SK-N-SH (cell line): Measurements from ENCODE around the gene OGFR. TPM values are rescaled to one million over a fixed set of nuclear protein-coding genes. Genes with fewer than 3 reads are reported as not detected.

Experiments used
- CTCF ChIA-PET: fragments of 300-600, 350-600 bp; formaldehyde crosslinking; extraction: SDS; loops from one replicate; lab custom pipeline; 2021; lab: Yijun Ruan, JAX
- POLR2A ChIA-PET: fragments of 350-600 bp; sonication (Branson Sonifier 250); formaldehyde crosslinking; extraction: SDS; loops from one replicate; lab custom pipeline; 2020; ENCODE audit warnings: antibody characterized with exemption, inconsistent platforms; lab: Yijun Ruan, JAX
- DNase-seq: peaks from one replicate; pipeline ENCODE4 v3.0.0; 2012
- H2AFZ ChIP-seq: fragments of 200-600 bp; sonication (generic); 2 replicates; pipeline ENCODE4 v1.8.1; 2016; ENCODE audit warnings: antibody characterized with exemption, mild to moderate bottlenecking, low read depth
- H3F3A ChIP-seq: fragments of 200-600 bp; sonication (generic); replicated peaks from 2 replicates; pipeline ENCODE3; 2016; ENCODE audit warnings: antibody characterized with exemption, mild to moderate bottlenecking; ENCODE audit not compliant: insufficient read depth
- H3K27ac ChIP-seq, 2 experiments: fragments of 200-500 bp in 1 of 2; fragments of 200-600 bp in 1 of 2; sonication (Bioruptor generic) in 1 of 2; sonication (generic), shearing (Covaris generic) in 1 of 2; 2 replicates each; pipeline versions ENCODE4 v1.5.1 to v1.6.1; 2014 to 2016; ENCODE audit warnings: low read depth in 2 of 2, inconsistent platforms in 1 of 2, low read length in 1 of 2, mild to moderate bottlenecking in 1 of 2, mixed read lengths in 1 of 2
- H3K27me3 ChIP-seq: fragments of 200-600 bp; sonication (generic), shearing (Covaris generic); 2 replicates; pipeline ENCODE4 v1.6.1; 2016; ENCODE audit warnings: mixed run types; ENCODE audit not compliant: insufficient read depth
- H3K36me3 ChIP-seq, 2 experiments: fragments of 200-500 bp in 1 of 2; fragments of 200-600 bp in 1 of 2; sonication (Bioruptor generic) in 1 of 2; sonication (generic) in 1 of 2; replicated peaks in 1 of 2; 2 replicates each; pipeline versions ENCODE3 to v1.5.1; 2014 to 2016; ENCODE audit warnings: low read length in 1 of 2, mild to moderate bottlenecking in 1 of 2; ENCODE audit not compliant: insufficient read depth in 2 of 2, control insufficient read depth in 1 of 2
- H3K4me1 ChIP-seq, 2 experiments: fragments of 200-500 bp in 1 of 2; fragments of 200-600 bp in 1 of 2; sonication (Bioruptor generic) in 1 of 2; sonication (generic), shearing (Covaris generic) in 1 of 2; 2 replicates each; pipeline versions ENCODE4 v1.5.1 to v1.6.1; 2014 to 2016; ENCODE audit warnings: low read depth in 1 of 2, low read length in 1 of 2, mixed run types in 1 of 2; ENCODE audit not compliant: insufficient read depth in 2 of 2, control insufficient read depth in 1 of 2
- H3K4me2 ChIP-seq: fragments of 200-600 bp; sonication (generic), shearing (Covaris generic); 2 replicates; pipeline ENCODE4 v1.6.1; 2017; ENCODE audit warnings: mixed run types
- H3K4me3 ChIP-seq, 2 experiments: fragments of 200-500 bp in 1 of 2; fragments of 200-600 bp in 1 of 2; sonication (Bioruptor generic) in 1 of 2; sonication (generic), shearing (Covaris generic) in 1 of 2; 2 replicates each; pipeline versions ENCODE4 v1.5.1 to v1.8.1; 2014 to 2016; ENCODE audit warnings: low read depth in 2 of 2, inconsistent platforms in 1 of 2, low read length in 1 of 2, mild to moderate bottlenecking in 1 of 2, mixed read lengths in 1 of 2, moderate library complexity in 1 of 2
- H3K79me2 ChIP-seq: fragments of 200-600 bp; sonication (generic); 2 replicates; pipeline ENCODE4 v1.8.1; 2017; ENCODE audit warnings: mild to moderate bottlenecking; ENCODE audit not compliant: insufficient read depth
- H3K9ac ChIP-seq: fragments of 200-600 bp; sonication (generic); 2 replicates; pipeline ENCODE4 v1.6.1; 2017; ENCODE audit warnings: mixed run types
- H3K9me2 ChIP-seq: fragments of 200-600 bp; sonication (generic); 2 replicates; pipeline ENCODE4 v1.6.1; 2017; ENCODE audit warnings: mixed run types
- H3K9me3 ChIP-seq: fragments of 200-600 bp; sonication (generic); 2 replicates; pipeline ENCODE4 v1.6.1; 2017; ENCODE audit warnings: mixed run types, mild to moderate bottlenecking, moderate library complexity
- H4K20me1 ChIP-seq: fragments of 200-600 bp; sonication (generic); 2 replicates; pipeline ENCODE4 v1.6.1; 2017; ENCODE audit warnings: mild to moderate bottlenecking, mixed run types; ENCODE audit not compliant: insufficient read depth
- CHD2 ChIP-seq: fragments of 150-350 bp; IDR thresholded peaks from 2 replicates; pipeline ENCODE4 v1.6.1; 2018; ENCODE audit warnings: low read length; ENCODE audit not compliant: partially characterized antibody
- EP300 ChIP-seq, 2 experiments: IDR thresholded peaks; 2 replicates each; pipeline versions ENCODE4 v1.4.0 to v1.6.1; 2012; ENCODE audit warnings: borderline replicate concordance in 1 of 2, low read depth in 1 of 2, low read length in 1 of 2
- EZH2phosphoT487 ChIP-seq: fragments of 200-600 bp; sonication (generic); IDR thresholded peaks from 2 replicates; pipeline ENCODE4 v1.6.1; 2017; ENCODE audit warnings: low read depth, mixed run types, mild to moderate bottlenecking, antibody characterized with exemption, moderate library complexity, borderline replicate concordance
- FOXJ3 ChIP-seq: sonication (generic); formaldehyde crosslinking; IDR thresholded peaks from 2 replicates; pipeline ENCODE4 v1.5.1; 2020; ENCODE audit warnings: mild to moderate bottlenecking, missing genetic modification reagents
- GATA2 ChIP-seq: sonication (generic); formaldehyde crosslinking; IDR thresholded peaks from 2 replicates; pipeline ENCODE4 v1.5.0; 2020; ENCODE audit warnings: mild to moderate bottlenecking, missing genetic modification reagents
- NFIC ChIP-seq: IDR thresholded peaks from 2 replicates; pipeline ENCODE4 v1.4.0; 2012; ENCODE audit warnings: borderline replicate concordance
- NRF1 ChIP-seq: IDR thresholded peaks from 2 replicates; pipeline ENCODE4 v1.6.1; 2012; ENCODE audit warnings: low read depth, mild to moderate bottlenecking, low read length
- POLR2AphosphoS5 ChIP-seq: IDR thresholded peaks from 2 replicates; pipeline ENCODE4 v1.6.1; 2012; ENCODE audit warnings: low read depth, low read length
- RFX5 ChIP-seq: IDR thresholded peaks from 2 replicates; pipeline ENCODE4 v1.6.1; 2012; ENCODE audit warnings: mild to moderate bottlenecking, improper control_type of control experiment, low read length
- RXRA ChIP-seq: IDR thresholded peaks from 2 replicates; pipeline ENCODE4 v1.4.0; 2012; ENCODE audit warnings: low read depth, mild to moderate bottlenecking, borderline replicate concordance
- SIN3A ChIP-seq: IDR thresholded peaks from 2 replicates; pipeline ENCODE4 v1.6.1; 2012; ENCODE audit warnings: low read depth, mild to moderate bottlenecking, low read length, moderate library complexity, borderline replicate concordance
- TEAD4 ChIP-seq: IDR thresholded peaks from 2 replicates; pipeline ENCODE4 v1.4.0; 2012; ENCODE audit warnings: mild to moderate bottlenecking, borderline replicate concordance; ENCODE audit not compliant: insufficient read depth
- WGBS: methylation state at CpG from one replicate; pipeline ENCODE4 v1.1.6; 2017; ENCODE audit warnings: low lambda C conversion rate; 5-methylcytosine and 5-hydroxymethylcytosine counted together
- polyA plus RNA-seq, 3 experiments: library from polyadenylated mRNA; depleted of rRNA; stranded (reverse); fragments of >200 nt; gene quantifications; 2 replicates each; pipeline ENCODE4 v1.2.3, GENCODE V29; 2012
- TF ChIP-seq, protein P1 (sequence below): fragments of 150-350 bp; IDR thresholded peaks from 2 replicates; pipeline ENCODE4 v1.6.1; 2016; ENCODE audit warnings: mild to moderate bottlenecking, low read depth, low read length
- TF ChIP-seq, protein P2 (sequence below): fragments of 200-600 bp; sonication (generic); IDR thresholded peaks from 2 replicates; pipeline ENCODE4 v1.6.1; 2017; ENCODE audit warnings: antibody characterized with exemption, mild to moderate bottlenecking, moderate library complexity

Gene OGFR
- polyA plus RNA-seq, 1 of the 3 experiments (the other 2 are of a cell fraction) = 60.8 TPM

DNA sequence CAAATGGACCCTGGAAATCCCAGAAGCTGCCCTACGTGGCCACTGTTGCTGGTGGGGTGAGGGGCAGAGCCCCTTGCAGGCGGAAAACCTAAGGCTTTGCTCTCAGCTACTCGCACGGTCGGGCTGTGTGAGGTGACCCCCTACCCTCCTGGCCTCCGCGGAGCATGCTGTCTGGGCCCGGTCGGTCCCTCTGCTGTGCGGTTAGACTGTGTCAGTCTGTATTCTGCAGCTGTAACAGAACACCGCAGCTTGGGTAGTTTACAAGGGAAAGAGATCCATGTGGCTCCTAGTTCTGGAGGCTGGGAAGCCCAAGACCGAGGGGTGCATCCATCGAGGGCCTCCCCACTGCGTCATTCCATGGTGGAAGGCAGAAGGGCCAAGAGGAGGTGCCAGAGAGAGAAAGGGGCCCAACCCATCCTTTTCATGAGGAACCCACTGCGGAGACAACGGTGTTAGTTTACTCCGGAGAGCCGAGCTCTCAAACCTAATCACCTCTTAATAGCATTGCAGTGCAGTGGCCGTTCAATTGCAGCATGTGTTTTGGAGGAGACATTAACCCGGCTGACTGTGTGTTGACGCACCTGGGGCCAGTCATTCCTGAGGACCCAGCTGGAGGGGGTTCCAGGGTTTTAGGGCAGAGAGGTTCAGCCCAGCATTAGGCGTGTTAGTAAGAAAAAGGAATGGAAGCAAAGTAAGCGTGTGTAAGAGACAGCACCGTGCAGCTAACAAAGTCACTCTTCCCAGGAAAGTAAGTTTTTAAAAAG is 30.5 kb downstream of the OGFR start:
- no peak for TF ChIP-seq RXRA
- TF ChIP-seq NRF1 = no peak
- TF ChIP-seq CHD2 = no peak
- no peak for TF ChIP-seq POLR2AphosphoS5
- TF ChIP-seq EZH2phosphoT487 = no peak
- TF ChIP-seq, protein P1, sequence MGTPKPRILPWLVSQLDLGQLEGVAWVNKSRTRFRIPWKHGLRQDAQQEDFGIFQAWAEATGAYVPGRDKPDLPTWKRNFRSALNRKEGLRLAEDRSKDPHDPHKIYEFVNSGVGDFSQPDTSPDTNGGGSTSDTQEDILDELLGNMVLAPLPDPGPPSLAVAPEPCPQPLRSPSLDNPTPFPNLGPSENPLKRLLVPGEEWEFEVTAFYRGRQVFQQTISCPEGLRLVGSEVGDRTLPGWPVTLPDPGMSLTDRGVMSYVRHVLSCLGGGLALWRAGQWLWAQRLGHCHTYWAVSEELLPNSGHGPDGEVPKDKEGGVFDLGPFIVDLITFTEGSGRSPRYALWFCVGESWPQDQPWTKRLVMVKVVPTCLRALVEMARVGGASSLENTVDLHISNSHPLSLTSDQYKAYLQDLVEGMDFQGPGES = no peak
- no peak for TF ChIP-seq FOXJ3 (CRISPR knock-in tag)
- no peak for TF ChIP-seq NFIC
- no peak for TF ChIP-seq SIN3A
- no peak for TF ChIP-seq TEAD4
- TF ChIP-seq, protein P2, sequence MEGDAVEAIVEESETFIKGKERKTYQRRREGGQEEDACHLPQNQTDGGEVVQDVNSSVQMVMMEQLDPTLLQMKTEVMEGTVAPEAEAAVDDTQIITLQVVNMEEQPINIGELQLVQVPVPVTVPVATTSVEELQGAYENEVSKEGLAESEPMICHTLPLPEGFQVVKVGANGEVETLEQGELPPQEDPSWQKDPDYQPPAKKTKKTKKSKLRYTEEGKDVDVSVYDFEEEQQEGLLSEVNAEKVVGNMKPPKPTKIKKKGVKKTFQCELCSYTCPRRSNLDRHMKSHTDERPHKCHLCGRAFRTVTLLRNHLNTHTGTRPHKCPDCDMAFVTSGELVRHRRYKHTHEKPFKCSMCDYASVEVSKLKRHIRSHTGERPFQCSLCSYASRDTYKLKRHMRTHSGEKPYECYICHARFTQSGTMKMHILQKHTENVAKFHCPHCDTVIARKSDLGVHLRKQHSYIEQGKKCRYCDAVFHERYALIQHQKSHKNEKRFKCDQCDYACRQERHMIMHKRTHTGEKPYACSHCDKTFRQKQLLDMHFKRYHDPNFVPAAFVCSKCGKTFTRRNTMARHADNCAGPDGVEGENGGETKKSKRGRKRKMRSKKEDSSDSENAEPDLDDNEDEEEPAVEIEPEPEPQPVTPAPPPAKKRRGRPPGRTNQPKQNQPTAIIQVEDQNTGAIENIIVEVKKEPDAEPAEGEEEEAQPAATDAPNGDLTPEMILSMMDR = no peak
- TF ChIP-seq RFX5 = no peak
- TF ChIP-seq EP300 (IDR thresholded peaks at IDR 0.05; ENCODE audit: borderline replicate concordance in 1 of 2, low read depth in 1 of 2, low read length in 1 of 2) = no peak
- TF ChIP-seq GATA2 (CRISPR knock-in tag) = no peak
- Histone ChIP-seq H3K4me1 (peaks cover 0 to 30% of the 10 kb centered on the region in 2 experiments; a peak in 1 of 4 replicates), H3K4me3 (no peak overlapping the region), H3K9ac (no peak overlapping the region), H3K79me2 (no peaks in the 10 kb centered on the region), H3F3A (no peaks in the 10 kb centered on the region), H2AFZ (no peak overlapping the region), H3K27ac (no peak overlapping the region), H4K20me1 (no peaks in the 10 kb centered on the region), H3K27me3 (no peaks in the 10 kb centered on the region), H3K36me3 (no peaks in the 10 kb centered on the region), H3K9me2 (no peaks in the 10 kb centered on the region), H3K4me2 (no peak overlapping the region), H3K9me3 (no peaks in the 10 kb centered on the region)
- ChIA-PET POLR2A (no interaction called here), CTCF (interaction anchor here (0.9 to 3.1 kb wide), 3 partner anchors 12 to 184 kb away, joined by 3 to 10 read pairs (median 6); no protein-coding TSS in a partner anchor)
- DNase-seq = no peak
- WGBS = 84% methylated on average over 24 of the region's 24 CpGs
